ENCODE measurements around the gene OR2T5. TPM values are rescaled to one million over a fixed set of nuclear protein-coding genes. Genes with fewer than 3 reads are reported as not detected.
"Not testable (repeated sequence)": the region's sequence is repeated elsewhere in the genome, so short reads cannot be mapped to it uniquely, and the experiment has no call there.

The OR2T5 gene
- polyA plus RNA-seq (2012; ENCODE audit: insufficient read depth, insufficient read length, low read depth), result not detected

DNA sequence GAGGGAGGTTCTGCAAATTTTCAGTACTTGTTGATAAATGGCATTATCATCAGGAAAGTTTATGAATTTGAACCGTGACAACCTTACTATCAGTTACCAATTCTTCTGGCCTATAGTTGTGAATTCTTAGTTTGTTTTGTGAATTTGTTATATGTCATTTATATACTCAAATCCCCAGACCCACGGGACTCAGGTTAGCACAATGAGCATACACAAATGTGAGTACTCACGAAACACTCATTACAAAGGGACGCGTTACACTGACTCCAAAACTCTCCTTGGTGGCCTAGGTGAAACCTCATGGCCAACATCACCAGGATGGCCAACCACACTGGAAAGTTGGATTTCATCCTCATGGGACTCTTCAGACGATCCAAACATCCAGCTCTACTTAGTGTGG is at the start of gene OR2T5:
TSS of gene OR2T5 (plus strand) at position 301 of the 400 bp plus-strand sequence. CDS start at position 301, 0 bp downstream.
- H3K9me3 ChIP-seq; DNase-seq; H3K4me3 ChIP-seq (ENCODE audit: low read depth, low read length): not testable (repeated sequence)

GRCh38 chr1:248438668-248439067 is 49.7 kb upstream of the OR2T5 start:
- not testable (repeated sequence) for DNase-seq; H3K4me3 ChIP-seq (ENCODE audit: low read depth, low read length); H3K9me3 ChIP-seq

More for the DNA sequence above, at the start of gene OR2T5:
- not testable (repeated sequence) for H3K36me3 ChIP-seq, H3K27me3 ChIP-seq, H3K4me1 ChIP-seq

GRCh38 chr1:248439283-248439682 is 49.1 kb upstream of the OR2T5 start:
- H3K9me3 ChIP-seq, result not testable (repeated sequence)

More at GRCh38 chr1:248438668-248439067, 49.7 kb upstream of the OR2T5 start:
- not testable (repeated sequence) for H3K36me3 ChIP-seq, H3K4me1 ChIP-seq, H3K27me3 ChIP-seq

DNA sequence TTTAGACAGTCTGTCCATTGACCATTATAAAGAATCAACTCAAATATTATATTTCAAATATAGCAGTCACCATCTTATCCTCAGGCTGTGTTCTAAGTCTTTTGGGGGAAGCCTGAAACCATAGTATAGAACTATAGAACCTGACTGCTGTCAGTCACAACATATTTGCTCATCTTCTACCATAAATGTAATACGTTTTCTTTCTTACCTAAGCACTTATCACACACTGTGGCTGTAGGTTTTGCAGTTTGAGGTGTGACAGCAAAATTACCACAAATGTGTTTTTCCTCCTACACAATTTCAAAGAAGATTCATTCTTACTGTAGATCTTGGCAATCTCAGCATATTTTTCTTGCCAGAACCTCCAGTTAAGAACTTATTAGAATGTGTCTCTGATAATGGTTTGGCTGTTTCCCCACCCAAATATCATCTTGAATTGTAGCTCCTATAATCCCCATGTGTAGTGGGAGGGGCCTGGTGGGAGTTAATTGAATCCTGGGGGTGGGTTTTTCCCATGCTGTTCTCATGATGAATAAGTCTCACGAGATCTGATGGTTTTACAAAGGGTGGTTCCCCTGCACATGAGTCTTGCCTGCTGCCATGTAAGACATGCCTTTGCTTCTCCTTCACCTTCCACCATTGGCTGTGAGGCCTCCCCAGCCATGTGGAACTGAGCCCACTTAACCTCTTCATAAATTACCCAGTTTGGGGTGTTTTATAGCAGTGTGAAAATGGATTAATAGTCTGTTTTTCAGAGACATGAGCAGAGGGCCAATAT is 45.7 kb upstream of the OR2T5 start:
- not testable (repeated sequence) for DNase-seq, H3K27me3 ChIP-seq, H3K9me3 ChIP-seq

More at GRCh38 chr1:248439283-248439682, 49.1 kb upstream of the OR2T5 start:
- H3K36me3 ChIP-seq; DNase-seq; H3K4me3 ChIP-seq (ENCODE audit: low read depth, low read length); H3K4me1 ChIP-seq; H3K27me3 ChIP-seq: not testable (repeated sequence)

DNA sequence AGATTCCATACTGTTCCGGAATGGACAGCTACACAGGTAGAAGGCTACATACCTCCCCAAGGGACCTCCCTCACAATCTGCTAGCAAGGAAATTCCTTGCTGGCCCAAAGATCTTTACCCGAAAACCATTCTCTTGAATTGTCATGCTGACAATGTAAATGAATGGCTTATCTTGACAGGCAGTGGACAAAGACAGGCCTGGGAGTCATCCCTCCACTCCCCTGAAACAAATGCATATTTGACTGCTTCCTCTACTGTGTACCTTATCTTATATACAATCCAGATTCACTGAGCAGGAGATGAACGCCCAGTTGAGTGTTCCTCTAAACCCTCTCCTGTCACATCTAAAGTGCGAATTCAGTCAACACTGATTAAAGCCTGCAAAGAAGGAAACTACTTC is 43.8 kb upstream of the OR2T5 start:
- H3K27me3 ChIP-seq, result not testable (repeated sequence)

More for the DNA sequence above, 45.7 kb upstream of the OR2T5 start:
- not testable (repeated sequence) for H3K36me3 ChIP-seq; H3K4me3 ChIP-seq (ENCODE audit: low read depth, low read length); H3K4me1 ChIP-seq

DNA sequence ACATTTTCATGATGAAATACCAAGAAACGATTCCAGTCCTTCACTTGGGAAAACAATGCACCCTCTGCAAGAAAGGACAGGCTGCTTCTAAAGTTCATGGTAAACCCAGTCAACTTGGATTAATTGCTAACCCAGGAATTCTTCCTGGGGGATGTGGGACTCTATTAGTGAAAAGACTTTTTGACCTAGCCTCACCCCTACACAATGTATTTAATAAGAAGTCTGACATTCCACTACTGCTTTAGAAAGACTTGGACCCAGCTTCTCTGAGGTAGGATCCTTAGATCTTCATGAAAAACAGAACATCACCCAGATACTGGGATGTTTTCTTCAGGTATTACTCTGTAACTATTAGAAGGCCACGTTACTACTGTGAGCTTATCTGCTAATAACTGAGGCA is 43.0 kb upstream of the OR2T5 start, which contains the start of gene OR2T2:
TSS of gene OR2T2 (plus strand) at position 239 of the 400 bp plus-strand sequence. CDS start 7,161 bp downstream, outside the sequence.
- H3K4me1 ChIP-seq; DNase-seq; H3K4me3 ChIP-seq (ENCODE audit: low read depth, low read length): not testable (repeated sequence)

More for the DNA sequence above, 43.8 kb upstream of the OR2T5 start:
- not testable (repeated sequence) for H3K4me3 ChIP-seq (ENCODE audit: low read depth, low read length); DNase-seq; H3K9me3 ChIP-seq; H3K36me3 ChIP-seq; H3K4me1 ChIP-seq

GRCh38 chr1:248448409-248449074 is 39.8 kb upstream of the OR2T5 start:
- H3K27me3 ChIP-seq; H3K4me3 ChIP-seq (ENCODE audit: low read depth, low read length); H3K36me3 ChIP-seq; H3K4me1 ChIP-seq; DNase-seq; H3K9me3 ChIP-seq: not testable (repeated sequence)

More for the DNA sequence above, 43.0 kb upstream of the OR2T5 start, which contains the start of gene OR2T2:
- not testable (repeated sequence) for H3K27me3 ChIP-seq, H3K36me3 ChIP-seq, H3K9me3 ChIP-seq

GRCh38 chr1:248449821-248450465 is 38.4 kb upstream of the OR2T5 start:
- not testable (repeated sequence) for H3K27me3 ChIP-seq; H3K4me1 ChIP-seq; H3K9me3 ChIP-seq; DNase-seq; H3K36me3 ChIP-seq; H3K4me3 ChIP-seq (ENCODE audit: low read depth, low read length)

DNA sequence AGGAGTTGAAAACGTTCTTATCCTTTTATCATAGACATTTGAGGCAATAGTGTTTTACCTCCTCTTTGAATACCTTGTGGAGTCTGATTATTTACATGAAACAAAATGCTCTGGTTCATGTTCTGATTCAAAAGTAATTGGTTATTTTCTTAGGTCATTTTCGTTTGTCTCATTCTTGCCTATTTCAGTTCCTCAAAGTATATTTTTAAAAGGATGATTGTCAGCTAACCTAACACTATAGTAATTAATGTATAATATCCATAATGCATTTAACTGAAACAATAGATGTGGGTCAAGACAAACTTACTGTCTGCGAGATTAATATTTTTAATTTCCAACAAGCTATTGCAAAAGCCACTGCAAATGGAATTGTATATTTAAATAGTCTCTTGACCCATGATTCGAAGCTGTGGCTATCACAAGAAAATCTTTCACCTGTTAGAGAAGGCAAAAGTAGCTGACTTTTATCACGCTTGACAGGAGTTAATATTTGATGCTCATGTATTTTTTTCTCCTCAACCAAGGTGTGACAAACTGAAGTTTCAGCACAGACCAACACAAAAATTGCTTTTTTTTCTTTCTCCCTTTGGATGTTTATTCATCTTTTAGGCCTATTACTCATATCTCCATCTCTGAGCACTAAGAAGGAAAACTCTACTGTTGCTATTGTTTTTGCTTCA is 37.8 kb upstream of the OR2T5 start:
- H3K36me3 ChIP-seq; H3K4me1 ChIP-seq; H3K27me3 ChIP-seq; H3K9me3 ChIP-seq; H3K4me3 ChIP-seq (ENCODE audit: low read depth, low read length); DNase-seq: not testable (repeated sequence)

DNA sequence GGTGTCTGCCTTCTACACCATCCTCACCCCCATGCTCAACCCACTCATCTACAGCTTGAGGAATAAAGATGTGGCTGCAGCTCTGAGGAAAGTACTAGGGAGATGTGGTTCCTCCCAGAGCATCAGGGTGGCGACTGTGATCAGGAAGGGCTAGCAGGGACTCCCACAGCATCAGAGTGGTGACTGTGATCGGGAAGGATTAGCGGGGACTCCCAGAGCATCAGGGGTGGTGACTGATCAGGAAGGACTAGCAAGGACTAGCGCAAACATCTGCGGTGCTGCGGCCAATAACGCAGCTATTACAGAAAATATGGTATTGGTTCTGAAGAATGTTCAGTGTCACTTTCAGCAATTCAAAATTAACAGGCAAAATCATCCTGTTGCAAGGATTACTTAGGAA is 34.8 kb upstream of the OR2T5 start:
- H3K27me3 ChIP-seq, H3K4me1 ChIP-seq, DNase-seq: not testable (repeated sequence)

DNA sequence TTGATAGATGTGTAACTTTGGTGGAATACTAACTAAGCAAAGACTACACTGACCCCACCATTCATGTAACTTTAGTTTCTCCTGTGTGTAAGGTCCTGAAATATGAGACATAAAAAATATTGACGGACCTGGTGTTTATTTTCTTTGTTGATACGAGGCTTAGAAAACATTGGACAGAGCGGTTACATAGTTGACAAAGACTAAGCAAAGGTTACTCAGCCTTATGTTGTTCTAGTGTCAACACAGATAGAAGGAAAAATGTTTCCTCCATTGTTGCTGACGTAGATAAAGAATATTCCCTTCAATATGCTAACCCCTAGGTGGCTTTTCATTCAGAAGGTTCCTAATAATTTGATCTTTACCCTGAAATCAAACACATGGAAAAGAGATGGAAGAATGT is 33.3 kb upstream of the OR2T5 start:
- not testable (repeated sequence) for H3K9me3 ChIP-seq; DNase-seq; H3K27me3 ChIP-seq; H3K4me1 ChIP-seq; H3K4me3 ChIP-seq (ENCODE audit: low read depth, low read length); H3K36me3 ChIP-seq

More for the DNA sequence above, 34.8 kb upstream of the OR2T5 start:
- H3K9me3 ChIP-seq; H3K4me3 ChIP-seq (ENCODE audit: low read depth, low read length); H3K36me3 ChIP-seq: not testable (repeated sequence)

DNA sequence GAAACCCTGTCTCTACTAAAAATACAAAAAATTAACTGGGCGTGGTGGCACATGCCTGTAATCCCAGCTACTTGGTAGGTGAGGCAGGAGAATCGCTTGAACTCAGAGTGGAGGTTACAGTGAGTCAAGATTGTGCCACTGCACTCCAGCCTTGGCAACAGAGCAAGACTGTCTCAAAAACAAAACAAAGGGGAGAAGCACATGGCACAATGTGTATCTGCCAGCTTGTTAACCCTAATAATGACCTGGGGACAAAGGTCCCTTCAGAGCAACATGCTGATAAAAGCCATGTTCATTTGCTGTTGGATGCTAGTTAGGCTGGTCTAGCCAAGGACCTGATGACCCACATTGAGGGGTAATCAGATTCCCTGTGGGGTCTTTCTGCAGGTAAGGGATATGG is 31.8 kb upstream of the OR2T5 start:
- not testable (repeated sequence) for DNase-seq; H3K9me3 ChIP-seq; H3K36me3 ChIP-seq; H3K4me3 ChIP-seq (ENCODE audit: low read depth, low read length); H3K27me3 ChIP-seq; H3K4me1 ChIP-seq

GRCh38 chr1:248459117-248459516 is 29.3 kb upstream of the OR2T5 start:
- not testable (repeated sequence) for H3K4me1 ChIP-seq; H3K36me3 ChIP-seq; H3K27me3 ChIP-seq; H3K9me3 ChIP-seq; H3K4me3 ChIP-seq (ENCODE audit: low read depth, low read length); DNase-seq

All from BE2C (cell line).